Keratinocyte (primary cell): ENCODE results near the gene ZNF12. TPM values are rescaled to one million over a fixed set of nuclear protein-coding genes. Genes with fewer than 3 reads are reported as not detected.

Experiments used
- DNase-seq: peaks from one replicate; pipeline ENCODE4 v3.0.0-alpha.2; 2011; ENCODE audit warnings: low read depth, missing footprints, low spot score
- FAIRE-seq: peaks from 2 replicates; lab custom pipeline; 2011; peaks lifted over from hg19 to GRCh38; lab: Jason Lieb, UNC
- H2AFZ ChIP-seq: 2 replicates; pipeline ENCODE4 v1.6.0; 2012; ENCODE audit warnings: low read length, control low read depth, inconsistent platforms; ENCODE audit not compliant: control insufficient read depth
- H3K27ac ChIP-seq: 2 replicates; pipeline ENCODE4 v1.5.1; 2011; ENCODE audit warnings: low read length; ENCODE audit not compliant: control insufficient read depth, insufficient read depth
- H3K27me3 ChIP-seq: 3 replicates; pipeline ENCODE4 v1.6.0; 2011; ENCODE audit warnings: low read length; ENCODE audit not compliant: control insufficient read depth, insufficient read depth; ENCODE audit errors: extremely low read depth
- H3K36me3 ChIP-seq, 2 experiments: 2 replicates in 1 of 2; 3 replicates in 1 of 2; pipeline ENCODE4 v1.5.1; 2011; ENCODE audit warnings: low read length in 2 of 2, mild to moderate bottlenecking in 1 of 2; ENCODE audit not compliant: control insufficient read depth in 2 of 2, insufficient read depth in 2 of 2; ENCODE audit errors: extremely low read depth in 1 of 2
- H3K4me1 ChIP-seq: 3 replicates; pipeline ENCODE4 v1.5.1; 2011; ENCODE audit warnings: low read length; ENCODE audit not compliant: control insufficient read depth, insufficient read depth; ENCODE audit errors: extremely low read depth
- H3K4me2 ChIP-seq: 3 replicates; pipeline ENCODE4 v1.6.0; 2011; ENCODE audit warnings: low read depth, low read length; ENCODE audit not compliant: control insufficient read depth, insufficient read depth; ENCODE audit errors: extremely low read depth
- H3K4me3 ChIP-seq, 3 experiments: fragments of 200-600 bp in 1 of 3; sonication (generic) in 1 of 3; 2 replicates in 2 of 3; 3 replicates in 1 of 3; pipeline ENCODE4 v1.5.1; 2011 to 2016; ENCODE audit warnings: low read length in 3 of 3, mild to moderate bottlenecking in 3 of 3, control low read depth in 2 of 3, inconsistent platforms in 1 of 3, low read depth in 1 of 3, mixed read lengths in 1 of 3, mixed run types in 1 of 3, moderate library complexity in 1 of 3; ENCODE audit not compliant: control insufficient read depth in 2 of 3, insufficient read depth in 2 of 3; ENCODE audit errors: extremely low read depth in 1 of 3
- H3K79me2 ChIP-seq: 2 replicates; pipeline ENCODE4 v1.6.0; 2012; ENCODE audit warnings: low read length; ENCODE audit not compliant: control insufficient read depth, insufficient read depth
- H3K9ac ChIP-seq: 3 replicates; pipeline ENCODE4 v1.6.0; 2011; ENCODE audit warnings: low read length; ENCODE audit not compliant: control insufficient read depth, insufficient read depth; ENCODE audit errors: extremely low read depth
- H3K9me1 ChIP-seq: 3 replicates; pipeline ENCODE4 v1.6.0; 2011; ENCODE audit warnings: low read length; ENCODE audit not compliant: control insufficient read depth, insufficient read depth; ENCODE audit errors: extremely low read depth
- H3K9me3 ChIP-seq: 2 replicates; pipeline ENCODE4 v1.5.1; 2012; ENCODE audit warnings: low read depth, low read length; ENCODE audit not compliant: control insufficient read depth
- H4K20me1 ChIP-seq: 3 replicates; pipeline ENCODE4 v1.6.0; 2011; ENCODE audit warnings: low read length; ENCODE audit not compliant: control insufficient read depth, insufficient read depth; ENCODE audit errors: extremely low read depth
- CTCF ChIP-seq, 3 experiments: IDR thresholded peaks in 1 of 3; conservative IDR thresholded peaks in 1 of 3; optimal IDR thresholded peaks in 1 of 3; 2 replicates in 2 of 3; 3 replicates in 1 of 3; pipeline versions ENCODE3 to v1.5.1; 2011; ENCODE audit warnings: low read length in 3 of 3, mild to moderate bottlenecking in 3 of 3, moderate library complexity in 2 of 3, control low read depth in 1 of 3, inconsistent platforms in 1 of 3; ENCODE audit not compliant: insufficient read depth in 2 of 3; ENCODE audit errors: extremely low read depth in 1 of 3
- EZH2 ChIP-seq: IDR thresholded peaks from one replicate; pipeline ENCODE4 v1.6.1; 2012; ENCODE audit warnings: inconsistent platforms, mild to moderate bottlenecking, low read length, moderate library complexity
- dilution Hi-C: fragments of 300-500 bp; cut with MboI; formaldehyde crosslinking; loops from one replicate; pipeline ENCODE4 v1.7.0; 2020; ENCODE audit warnings: low sequenced_read_pairs; ENCODE audit not compliant: extremely low pct_ligation_motif_present
- polyA plus RNA-seq, 5 experiments: library from polyadenylated mRNA; depleted of rRNA in 3 of 5; stranded (reverse) in 3 of 5; stranded (forward) in 1 of 5; unstranded in 1 of 5; fragments of >200 nt; gene quantifications; 1 replicate in 1 of 5; 2 replicates in 3 of 5; 3 replicates in 1 of 5; pipeline versions ENCODE4 v1.2.1 to v1.2.3, GENCODE V29; 2011 to 2012; ENCODE audit warnings: missing spikeins in 2 of 5, low read depth in 1 of 5, low replicate concordance in 1 of 5

ZNF12 gene
- polyA plus RNA-seq, 1 donor (not counting 4 experiments of a cell fraction or from before 2014, with no cell fraction given): 12.5 TPM

- H3K27ac ChIP-seq: no peak overlapping the region
- TF ChIP-seq CTCF (optimal IDR thresholded peaks at IDR 0.05 in 1 of 3, IDR thresholded peaks at IDR 0.05 in 1 of 3, conservative IDR thresholded peaks at IDR 0.05 in 1 of 3; ENCODE audit: extremely low read depth in 1 of 3, insufficient read depth in 2 of 3, low read length in 3 of 3): no peak
- no peak for TF ChIP-seq EZH2
- no peak overlapping the region for H3K4me3 ChIP-seq
- no peak overlapping the region for H2AFZ ChIP-seq
- no peak overlapping the region for H3K4me2 ChIP-seq
- no peaks in the 10 kb centered on the region for H3K9me1 ChIP-seq
- dilution Hi-C loops: no loop called here
- no peaks in the 10 kb centered on the region for H3K79me2 ChIP-seq
- no peak for FAIRE-seq
- no peaks in the 10 kb centered on the region for H3K4me1 ChIP-seq
- H3K9me3 ChIP-seq: no peaks in the 10 kb centered on the region
- H3K9ac ChIP-seq: no peak overlapping the region
- H3K36me3 ChIP-seq: peaks cover 17 to 28% of the 10 kb centered on the region in 2 experiments
- no peak for DNase-seq
- no peaks in the 10 kb centered on the region for H4K20me1 ChIP-seq
- no peaks in the 10 kb centered on the region for H3K27me3 ChIP-seq
Observed at GRCh38 chr7:6647541-6647940, 59.2 kb downstream of the ZNF12 start.

- DNase-seq: no peak
- Histone ChIP-seq H3K27ac (no peak overlapping the region), H2AFZ (no peak overlapping the region), H3K27me3 (no peaks in the 10 kb centered on the region), H4K20me1 (no peaks in the 10 kb centered on the region), H3K4me1 (no peaks in the 10 kb centered on the region), H3K36me3 (peaks cover 15 to 24% of the 10 kb centered on the region in 2 experiments), H3K79me2 (no peaks in the 10 kb centered on the region), H3K9me3 (no peaks in the 10 kb centered on the region), H3K9me1 (no peaks in the 10 kb centered on the region), H3K9ac (no peak overlapping the region), H3K4me3 (no peak overlapping the region), H3K4me2 (no peak overlapping the region)
- dilution Hi-C loops: no loop called here
- no peak for FAIRE-seq
- TF ChIP-seq EZH2: no peak
- no peak for TF ChIP-seq CTCF (optimal IDR thresholded peaks at IDR 0.05 in 1 of 3, IDR thresholded peaks at IDR 0.05 in 1 of 3, conservative IDR thresholded peaks at IDR 0.05 in 1 of 3; ENCODE audit: extremely low read depth in 1 of 3, insufficient read depth in 2 of 3, low read length in 3 of 3)
Observed at GRCh38 chr7:6647080-6647479, 59.7 kb downstream of the ZNF12 start.
